OCI-LY3 (cell line): ENCODE measurements around the gene BRF1.

Source experiments
- CTCF ChIP-seq: fragments of 200-600, 300-600 bp; sonication (generic); IDR thresholded peaks from 2 replicates; pipeline ENCODE4 v1.5.1; 2014; ENCODE audit warnings: antibody characterized with exemption, low read length, low read depth
- EZH2phosphoT487 ChIP-seq: fragments of 200-600 bp; shearing (Covaris generic); IDR thresholded peaks from 2 replicates; pipeline ENCODE4 v1.6.1; 2018; ENCODE audit warnings: antibody characterized with exemption, mixed run types, low read depth

- TF ChIP-seq CTCF (no peak), EZH2phosphoT487 (no peak)
Measured at GRCh38 chr14:105328678-105329390, 28.0 kb upstream of the BRF1 start.
